ENCODE measurements around the gene PRM3.

Gene PRM3

DNA sequence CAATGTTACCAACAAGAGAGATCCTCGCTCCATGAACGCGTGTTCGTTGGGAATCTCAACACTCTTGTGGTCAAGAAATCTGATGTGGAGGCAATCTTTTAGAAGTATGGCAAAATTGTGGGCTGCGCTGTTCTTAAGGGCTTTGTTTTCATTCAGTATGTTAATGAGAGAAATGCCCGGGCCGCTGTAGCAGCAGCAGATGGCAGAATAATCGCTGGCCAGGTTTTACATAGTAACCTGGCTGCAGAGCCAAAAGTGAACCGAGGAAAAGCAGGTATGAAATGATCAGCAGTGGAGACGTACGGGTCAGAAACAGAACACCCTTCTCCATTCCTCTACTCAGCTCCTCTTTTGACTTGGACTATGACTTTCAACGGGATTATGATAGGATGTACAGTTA lies 30.8 kb downstream of the PRM3 start:
- DNase-seq = no peak

DNA sequence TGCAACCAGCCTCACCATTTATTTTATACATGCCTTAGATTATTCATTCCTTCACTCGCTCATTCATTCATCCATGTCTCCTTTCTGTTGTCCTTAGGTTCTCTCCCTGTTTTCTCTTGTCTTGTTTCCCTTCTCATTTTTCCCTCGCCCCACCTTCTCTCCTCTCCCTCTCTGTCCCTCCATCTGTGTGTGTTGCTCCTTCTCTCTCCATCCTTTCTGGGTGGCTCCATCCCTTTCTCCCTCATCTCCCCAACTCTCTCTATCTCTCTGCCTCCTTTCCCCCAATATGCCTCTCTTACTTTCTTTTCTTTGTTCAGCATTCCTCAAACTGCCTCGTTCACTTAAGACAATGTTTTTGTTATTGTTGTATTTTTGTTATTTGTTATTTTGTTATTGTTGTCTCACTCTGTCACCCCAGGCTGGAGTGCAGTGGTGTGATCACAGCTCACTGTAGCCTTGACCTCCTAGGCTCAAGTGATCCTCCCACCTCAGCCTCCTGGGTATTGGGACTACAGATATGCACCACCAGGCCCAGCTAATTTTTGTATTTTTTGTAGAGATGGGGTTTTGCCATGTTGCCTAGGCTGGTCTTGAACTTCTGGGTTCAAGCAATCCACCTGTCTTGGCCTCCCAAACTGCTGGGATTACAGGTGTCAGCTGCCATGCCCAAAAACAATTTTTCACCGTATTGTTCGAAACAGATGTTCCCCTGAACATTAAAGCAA lies 31.8 kb downstream of the PRM3 start:
- no peak for DNase-seq

DNA sequence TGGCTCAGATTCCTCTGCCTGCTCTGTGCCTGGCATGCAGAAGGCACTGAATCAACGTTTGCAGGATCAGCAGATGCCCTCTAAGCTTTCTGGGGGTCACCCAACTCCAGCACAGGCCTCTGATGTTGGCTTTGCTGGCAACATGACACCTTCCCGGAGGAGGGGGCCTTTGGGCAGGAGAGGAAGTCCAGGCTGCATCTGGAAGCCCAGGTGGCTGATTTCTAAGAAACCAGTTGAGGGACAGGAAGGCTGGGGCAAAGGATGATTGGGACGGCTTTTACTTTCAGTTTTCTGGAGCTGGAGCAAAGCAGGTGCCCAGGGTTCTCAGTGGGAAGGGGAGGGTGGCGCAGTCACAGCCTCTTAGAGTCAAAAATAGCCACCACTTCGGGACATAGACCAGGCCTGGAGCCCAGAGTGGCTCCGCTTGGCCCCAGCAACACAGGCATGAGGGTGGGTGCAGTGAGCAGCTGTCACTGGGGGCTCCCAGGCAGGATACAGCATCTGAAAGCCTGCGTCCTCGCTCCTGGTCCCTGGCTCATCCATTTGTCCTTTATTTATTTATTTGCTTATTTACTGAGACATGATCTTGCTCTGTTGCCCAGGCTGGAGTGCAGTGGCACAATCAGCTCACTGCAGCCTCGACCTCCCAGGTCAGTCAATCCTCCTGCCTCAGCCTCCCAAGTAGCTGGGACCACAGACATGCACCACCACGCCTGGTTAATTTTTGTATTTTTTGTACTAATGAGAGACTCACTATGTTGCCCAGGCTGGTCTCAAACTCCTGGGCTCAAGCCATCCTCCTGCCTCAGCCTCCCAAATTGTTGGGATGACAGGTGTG lies 32.6 kb downstream of the PRM3 start:
- no peak for DNase-seq

DNA sequence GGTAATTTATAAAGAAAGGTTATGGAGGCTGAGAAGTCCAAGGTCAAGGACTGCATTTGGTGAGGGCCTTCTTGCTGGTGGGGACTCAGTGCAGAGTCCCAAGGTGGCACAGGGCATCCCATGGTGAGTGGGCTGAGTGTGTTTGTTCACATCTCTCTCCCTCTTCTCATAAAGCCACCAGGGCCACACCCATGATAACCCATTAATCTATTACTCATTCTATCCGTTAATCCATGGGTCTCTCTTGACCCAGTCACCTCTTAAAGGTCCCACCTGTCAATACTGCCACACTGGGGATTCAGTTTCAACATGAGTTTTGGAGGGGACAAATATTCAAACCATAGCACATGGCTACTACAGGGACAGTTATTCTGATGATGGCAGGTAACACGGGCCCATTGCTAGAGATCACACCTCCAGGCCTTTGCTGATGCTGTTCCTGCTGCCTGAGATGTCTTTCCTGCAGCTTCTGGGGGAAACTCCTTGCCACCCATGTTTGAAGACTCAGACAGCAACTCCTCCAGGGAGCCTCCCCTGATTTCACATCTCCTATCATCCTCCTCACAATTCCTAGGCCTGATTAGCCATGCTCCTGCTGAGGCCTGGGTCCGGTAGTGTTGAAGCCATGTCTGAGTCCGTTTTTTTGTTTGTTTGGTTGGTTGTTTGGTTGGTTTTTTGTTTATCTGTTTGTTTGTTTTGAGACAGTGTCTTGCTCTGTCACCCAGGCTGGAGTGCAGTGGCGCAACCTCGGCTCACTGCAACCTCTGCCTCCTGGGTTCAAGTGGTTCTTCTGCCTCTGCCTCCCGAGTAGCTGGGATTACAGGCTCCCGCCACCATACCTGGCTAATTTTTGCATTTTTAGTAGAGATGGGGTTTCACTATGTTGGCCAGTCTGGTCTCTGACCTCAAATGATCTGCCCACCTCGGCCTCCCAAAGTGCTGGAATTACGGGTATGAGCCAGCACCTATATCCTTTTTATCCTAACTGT lies 33.5 kb downstream of the PRM3 start:
- no peak for DNase-seq

DNA sequence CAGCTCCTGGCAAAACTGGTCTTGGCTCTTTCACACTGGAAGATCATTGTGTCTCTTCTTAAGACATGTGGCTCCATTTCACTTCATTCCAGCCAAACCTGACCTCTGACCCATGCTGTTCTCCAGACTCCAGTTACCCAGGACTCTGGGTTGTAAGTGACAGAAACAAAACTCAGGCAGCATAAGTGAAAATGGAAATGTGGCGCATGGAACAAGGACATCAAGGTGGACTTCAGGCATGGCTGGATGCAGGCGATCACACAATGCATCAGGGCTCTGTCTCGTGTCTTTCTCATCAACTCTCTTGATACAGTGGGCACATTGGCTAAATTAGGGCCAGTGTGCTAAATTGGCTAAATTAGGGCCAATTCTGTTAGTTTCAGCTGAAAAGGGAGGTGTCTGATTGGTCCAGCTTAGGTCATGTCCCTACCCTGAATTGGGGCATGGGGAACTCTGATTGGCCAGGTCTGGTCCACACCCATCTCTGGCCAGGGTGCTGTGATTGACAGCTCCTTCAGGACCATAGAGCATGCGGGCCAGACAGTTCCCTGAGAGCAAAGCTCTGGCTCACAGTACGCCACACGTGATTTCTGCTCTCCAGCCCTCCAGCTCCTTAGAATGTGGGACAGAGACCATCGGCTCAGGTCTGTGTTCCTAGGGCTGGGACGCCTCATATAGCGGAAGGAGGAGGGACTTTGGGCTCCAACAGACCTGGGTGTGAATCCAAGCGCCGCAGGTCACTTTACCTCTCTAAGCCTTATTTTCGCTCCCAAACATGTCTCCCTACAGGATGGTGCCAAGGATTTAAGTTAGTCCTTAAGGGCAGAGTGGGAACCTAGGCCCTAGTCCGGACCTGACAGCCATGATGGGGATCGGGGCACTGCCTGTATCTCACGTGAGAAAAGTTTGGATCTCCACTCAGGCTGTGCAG lies 34.9 kb downstream of the PRM3 start:
- DNase-seq = no peak

DNA sequence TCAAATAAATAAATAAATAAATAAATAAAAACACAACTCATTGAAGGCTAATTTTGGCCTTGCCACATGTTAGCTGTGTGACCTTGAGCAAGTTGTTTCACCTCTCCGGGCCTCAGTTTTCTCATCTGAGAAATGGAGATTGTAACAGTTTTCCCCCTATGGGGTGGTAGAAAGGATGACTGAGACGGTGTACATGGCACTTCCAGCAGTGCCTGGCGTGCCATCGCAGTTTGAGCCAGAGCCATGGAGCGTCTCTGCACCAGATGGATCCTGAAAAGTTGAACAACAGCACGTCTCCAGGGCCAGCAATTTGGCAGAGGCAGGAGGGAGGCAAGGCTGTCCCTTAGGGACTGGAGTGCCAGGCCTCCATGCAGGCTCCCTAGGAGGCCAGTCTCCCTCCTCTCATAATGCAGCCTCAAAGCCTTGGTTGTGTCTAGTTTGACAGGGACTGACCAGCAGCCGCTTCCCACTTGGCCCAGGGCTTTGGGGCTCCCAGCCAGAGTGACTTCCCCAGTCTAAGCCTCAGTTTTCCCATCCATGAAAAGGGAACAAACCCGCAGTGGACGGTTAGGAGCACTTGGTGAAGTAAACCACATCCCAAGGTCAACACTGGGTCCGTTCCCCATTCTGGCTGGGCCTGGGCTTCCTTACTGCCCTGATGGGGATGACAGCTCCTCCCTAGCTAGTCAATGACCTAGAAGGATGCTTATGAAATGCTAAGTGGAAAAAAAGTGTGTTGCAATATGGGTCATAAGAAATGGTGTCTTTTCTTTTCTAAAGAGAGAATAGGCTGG lies 36.8 kb downstream of the PRM3 start:
- DNase-seq = no peak

DNA sequence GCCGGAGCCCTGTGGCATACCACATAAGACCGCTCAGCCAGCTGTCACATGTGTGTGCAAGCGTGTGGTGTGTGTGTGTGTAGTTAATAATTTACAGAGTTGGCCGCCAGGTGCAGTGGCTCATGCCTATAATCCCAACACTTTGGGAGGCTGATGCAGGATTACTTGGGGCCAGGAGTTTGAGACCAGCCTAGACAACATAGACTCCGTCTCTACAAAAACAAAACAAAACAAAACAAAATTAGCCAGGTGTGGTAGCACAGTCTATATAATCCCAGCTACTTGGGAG lies 37.8 kb downstream of the PRM3 start:
- DNase-seq = no peak

DNA sequence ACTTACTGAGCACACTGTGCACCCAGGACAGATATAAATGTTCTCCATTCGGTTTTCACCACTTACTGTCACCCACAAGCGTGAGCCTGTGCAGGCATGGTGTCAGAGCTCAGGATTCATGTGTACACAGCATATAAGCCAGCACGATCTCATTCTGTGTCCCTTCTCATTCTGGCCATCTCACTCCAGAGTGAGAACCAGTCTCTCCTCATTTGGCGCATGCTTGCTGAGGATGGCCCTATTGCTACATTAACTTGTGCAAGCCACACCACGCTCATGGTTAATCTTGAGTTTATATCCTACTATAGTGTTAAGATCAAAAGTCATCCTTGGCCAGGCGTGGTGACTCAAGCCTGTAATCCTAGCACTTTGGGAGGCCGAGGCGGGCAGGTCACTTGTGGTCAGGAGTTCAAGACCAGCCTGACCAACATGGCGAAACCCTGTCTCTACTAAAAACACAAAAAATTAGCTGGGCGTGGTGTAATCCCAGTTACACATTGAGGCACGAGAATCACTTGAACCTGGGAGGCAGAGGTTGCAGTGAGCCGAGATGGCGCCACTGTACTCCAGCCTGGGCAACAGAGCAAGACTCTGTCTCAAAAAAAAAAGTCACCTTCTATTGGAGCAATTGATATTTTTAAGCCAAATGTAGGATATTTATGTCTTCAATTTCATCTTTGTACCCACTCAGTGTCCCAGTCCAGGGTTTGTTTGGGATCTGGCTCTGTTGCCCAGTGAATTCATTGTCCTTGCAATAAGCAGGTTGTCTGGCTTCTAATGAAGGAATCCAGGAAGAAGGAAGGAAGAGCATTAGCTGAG lies 38.3 kb downstream of the PRM3 start:
- no peak for DNase-seq

DNA sequence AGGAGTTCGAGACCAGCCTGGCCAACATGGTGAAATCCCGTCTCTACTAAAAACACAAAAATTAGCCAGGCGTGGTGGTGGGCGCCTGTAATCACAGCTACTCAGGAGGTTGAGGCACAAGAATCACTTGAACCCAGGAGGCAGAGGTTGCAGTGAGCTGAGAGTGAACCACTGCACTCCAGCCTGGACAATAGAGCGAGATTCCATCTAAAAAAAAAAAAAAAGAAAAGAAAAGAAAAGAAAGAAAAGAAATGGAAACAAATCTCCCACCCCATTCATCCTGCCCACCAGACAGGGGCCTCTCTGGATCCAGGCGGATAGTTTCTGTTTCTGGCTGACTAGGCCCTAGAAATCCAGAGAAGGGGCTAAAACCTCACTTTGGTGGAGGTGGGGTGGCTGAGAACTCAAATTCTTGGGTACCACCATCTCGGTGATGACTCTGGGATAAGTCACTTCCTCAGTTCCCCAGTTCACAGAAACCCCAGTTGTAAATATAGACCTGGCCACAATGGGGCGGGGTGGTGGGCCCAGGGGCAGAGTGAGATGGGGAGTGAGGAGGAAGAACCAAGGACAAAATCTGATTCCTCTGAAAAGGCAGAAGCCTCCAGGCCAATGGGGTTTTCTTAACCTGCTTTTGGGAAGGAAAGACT lies 39.6 kb downstream of the PRM3 start:
- DNase-seq = peak; percentile 75

DNA sequence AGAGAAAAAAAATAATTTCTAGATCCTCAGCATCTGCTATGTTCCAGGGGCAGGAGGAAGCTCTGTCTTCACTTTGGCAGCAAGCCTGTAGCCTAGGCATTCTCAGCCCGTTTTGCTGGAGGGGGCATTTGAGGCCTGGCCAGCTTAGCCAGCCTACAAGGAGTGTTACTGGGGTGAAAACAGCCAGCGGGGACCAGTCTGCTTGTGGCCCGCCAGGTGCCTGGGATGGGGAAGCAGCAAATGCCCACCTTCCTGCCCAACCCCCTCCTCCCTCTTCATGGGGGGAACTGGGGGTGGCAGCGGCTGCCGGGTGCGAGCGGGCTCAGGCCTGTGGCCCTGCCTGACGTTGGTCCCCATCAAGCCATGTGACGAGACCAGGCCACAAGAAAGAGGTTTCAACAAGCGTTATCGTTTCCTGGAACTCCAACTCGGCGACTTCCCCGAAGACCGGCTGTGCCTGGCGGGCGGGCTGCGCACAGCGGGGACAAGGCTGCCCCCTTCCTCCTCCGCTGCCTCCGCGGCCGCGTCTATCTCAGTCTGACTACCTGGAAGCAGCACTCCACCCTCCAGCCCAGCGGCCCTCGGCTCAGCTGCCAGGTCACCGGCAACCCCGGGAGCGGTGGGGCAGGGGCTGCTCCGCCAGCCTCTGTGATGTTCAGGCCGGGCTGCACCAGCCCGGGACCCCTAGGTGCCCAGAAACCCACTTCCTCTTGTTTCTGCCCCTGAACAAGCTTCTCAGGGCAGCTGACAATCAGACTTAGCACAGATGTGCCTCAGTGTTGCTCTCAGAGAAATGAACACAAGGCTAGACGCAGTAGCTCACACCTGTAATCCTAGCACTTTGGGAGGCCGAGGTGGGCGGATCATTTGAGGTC lies 40.3 kb downstream of the PRM3 start:
- DNase-seq = peak; percentile 84

DNA sequence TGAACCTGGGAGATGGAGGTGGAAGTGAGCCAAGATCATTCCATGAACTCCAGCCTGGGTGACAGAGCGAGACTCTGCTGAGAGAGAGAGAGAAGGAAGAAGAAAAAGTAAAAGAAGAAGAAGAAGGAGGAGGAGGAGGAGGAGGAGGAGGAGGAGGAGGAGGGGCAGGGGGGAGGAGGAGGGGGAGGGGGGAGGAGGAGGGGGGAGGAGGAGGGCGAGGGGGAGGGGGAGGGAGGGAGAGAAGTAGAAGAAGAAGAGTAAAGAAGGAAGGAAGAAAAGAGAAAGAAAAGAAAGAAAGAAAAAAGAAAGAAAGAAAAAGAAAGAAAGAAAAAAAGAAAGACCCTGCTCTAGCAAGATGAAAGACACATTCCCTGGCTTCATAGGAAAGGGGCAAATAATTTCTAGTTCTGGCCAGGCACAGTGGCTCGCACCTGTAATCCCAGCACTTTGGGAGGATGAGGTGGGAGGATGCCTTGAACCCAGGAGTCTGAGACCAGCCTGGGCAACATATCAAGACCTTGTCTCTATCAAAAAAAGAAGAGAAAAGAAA lies 41.1 kb downstream of the PRM3 start:
- no peak for DNase-seq

DNA sequence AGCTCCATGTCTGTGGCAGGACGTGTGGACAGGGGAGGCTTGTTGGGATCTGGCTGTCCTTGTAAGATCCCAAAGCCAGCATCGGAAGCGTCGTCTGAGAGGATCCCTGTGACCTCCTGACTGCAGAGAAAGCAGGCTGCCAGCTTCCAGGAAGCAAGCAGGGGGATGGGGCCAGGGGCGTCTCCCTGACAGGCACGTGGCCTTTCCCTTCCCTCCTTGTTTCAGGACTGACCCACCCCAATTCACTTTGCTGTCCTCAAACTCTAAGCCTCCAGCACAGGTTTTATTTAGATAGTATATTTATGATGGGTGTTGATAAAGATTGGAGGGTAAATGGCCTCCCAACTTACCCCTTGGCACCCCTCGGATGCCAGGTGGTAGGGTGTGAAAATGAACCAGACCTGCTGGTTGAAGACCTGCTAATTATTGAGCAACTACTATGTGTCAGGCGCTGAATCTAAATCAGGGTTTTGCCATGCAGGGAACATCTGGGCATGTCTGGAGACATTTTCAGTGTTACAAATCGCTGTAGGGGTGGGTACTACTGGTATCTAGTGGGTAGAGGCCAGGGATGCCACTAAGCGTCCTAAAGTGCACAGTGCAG lies 42.0 kb downstream of the PRM3 start:
- no peak for DNase-seq

DNA sequence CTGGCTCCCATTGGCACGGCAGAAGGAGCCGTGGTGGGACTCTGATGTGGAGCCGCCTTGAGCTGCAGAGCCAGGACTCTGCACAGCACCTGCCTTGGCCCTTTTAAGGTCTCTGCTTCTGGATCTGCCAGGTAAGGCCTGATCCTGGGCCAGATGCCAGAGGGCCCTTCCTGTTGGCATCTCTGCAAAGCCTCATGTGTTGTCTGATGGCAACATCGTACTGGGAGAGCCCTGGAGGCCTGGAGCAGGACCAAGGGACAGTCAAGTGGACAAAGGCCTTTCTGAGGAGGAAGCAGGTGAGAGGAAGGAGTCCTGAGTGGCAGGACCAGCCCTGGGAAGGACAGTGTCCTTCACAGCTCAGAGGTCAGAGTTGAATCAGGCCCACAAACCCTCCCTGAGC lies 43.5 kb downstream of the PRM3 start:
- DNase-seq = no peak

DNA sequence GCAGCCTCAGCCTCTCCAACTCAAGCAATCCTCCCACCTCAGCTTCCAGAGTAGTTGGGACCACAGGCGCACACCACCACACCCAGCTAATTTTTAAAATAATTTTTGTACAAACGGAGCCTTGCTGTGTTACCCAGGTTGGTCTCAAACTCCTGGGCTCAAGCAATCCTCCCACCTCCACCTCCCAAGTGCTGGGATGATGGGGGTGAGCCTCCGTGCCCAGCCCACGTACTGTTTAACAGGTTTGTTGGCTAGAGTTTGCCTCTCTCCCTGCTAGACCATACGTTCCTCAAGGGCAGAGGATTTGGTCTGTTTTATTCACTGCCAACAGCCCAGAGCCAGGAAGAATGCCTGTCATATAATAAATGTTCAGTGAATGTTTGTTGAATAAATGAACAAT lies 44.0 kb downstream of the PRM3 start:
- no peak for DNase-seq

DNA sequence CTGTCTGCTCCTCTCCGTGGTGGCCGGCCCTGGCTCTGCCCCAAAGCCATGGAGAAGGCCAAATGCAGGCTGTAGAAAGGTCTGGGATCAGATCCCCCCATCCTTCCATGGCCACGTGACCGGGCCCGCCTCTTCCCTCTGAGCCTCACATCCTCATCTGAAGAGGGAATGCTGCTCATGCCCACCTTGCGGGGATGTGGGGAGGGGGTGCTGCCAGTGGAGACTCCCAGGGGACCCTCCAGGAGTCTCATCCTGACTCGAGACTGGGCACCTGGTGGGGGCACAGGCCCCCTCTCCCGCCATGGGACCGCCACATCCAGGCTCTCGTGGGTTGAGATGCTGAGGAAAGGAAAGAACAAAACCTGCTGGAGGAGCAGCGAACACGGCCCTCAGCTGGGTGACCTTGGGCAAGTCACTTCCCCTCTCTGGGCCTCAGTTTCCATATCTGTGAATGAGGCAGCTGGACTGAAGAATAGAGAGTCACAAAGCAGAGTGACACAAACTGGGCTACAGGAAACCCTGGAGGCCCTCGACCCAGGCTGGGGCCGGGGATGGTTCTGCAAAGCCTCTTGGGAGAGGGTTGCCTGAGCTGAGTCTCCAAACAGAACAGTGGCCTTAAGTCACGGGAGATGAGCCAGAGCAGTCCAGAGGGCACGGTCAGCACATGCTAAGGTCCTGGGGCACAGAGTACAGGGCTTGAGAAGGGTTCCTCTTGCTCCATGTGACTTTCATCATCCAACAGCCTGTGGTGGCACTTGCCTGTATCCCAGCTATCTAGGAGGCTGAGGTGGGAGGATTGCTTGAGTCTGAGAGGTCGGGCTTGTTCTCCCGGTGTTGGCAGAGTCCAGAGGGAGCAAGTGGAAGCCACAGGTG lies 47.5 kb downstream of the PRM3 start:
- DNase-seq = no peak

DNA sequence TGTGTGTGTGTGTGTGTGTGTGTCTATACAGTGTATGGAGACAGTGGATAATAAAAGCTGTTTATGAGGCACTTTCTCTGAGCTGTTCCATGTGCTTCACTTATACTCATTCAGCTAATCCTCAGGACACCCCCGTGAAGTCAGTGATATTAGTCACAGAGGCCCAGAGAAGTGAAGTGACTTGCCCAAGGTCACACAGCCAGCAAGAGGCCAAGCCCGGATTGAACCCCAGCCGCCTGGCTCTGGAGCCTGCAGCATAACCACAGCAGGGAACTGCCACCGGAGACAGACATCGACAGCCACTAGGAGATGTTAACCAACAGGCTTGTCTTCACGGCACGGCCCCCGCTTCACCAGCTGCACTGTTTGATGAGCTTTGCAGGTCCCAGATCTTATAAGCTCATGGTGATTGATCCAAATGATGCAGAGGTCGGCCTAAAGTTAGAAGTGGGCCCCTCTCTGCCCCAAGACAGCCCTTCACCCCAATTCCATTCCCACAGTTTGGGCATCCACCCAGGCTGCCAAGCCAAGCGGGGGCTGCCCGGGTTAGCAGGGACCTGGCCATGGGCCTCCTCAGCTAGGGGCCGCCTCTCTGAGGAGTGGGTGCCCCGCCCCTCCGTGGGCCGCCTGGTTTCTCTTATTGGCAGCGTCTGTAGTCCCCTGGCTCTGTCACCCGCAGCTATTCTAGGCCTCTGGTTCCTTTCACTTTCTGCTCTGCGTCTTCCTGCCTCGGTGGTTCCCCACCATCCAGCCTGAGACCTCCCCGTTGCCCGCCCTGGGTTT lies 48.3 kb downstream of the PRM3 start:
- peak; percentile 80 for DNase-seq
